GM12891 (cell line): ENCODE data around the gene CCDC137.

ENCODE experiments used
- POLR2A ChIP-seq: IDR thresholded peaks from 2 replicates; pipeline ENCODE4 v1.6.1; 2011; ENCODE audit warnings: low read depth, low read length, control low read depth
- TAF1 ChIP-seq: IDR thresholded peaks from 2 replicates; pipeline ENCODE4 v1.6.1; 2011; ENCODE audit warnings: low read depth, low read length, control low read depth

DNA sequence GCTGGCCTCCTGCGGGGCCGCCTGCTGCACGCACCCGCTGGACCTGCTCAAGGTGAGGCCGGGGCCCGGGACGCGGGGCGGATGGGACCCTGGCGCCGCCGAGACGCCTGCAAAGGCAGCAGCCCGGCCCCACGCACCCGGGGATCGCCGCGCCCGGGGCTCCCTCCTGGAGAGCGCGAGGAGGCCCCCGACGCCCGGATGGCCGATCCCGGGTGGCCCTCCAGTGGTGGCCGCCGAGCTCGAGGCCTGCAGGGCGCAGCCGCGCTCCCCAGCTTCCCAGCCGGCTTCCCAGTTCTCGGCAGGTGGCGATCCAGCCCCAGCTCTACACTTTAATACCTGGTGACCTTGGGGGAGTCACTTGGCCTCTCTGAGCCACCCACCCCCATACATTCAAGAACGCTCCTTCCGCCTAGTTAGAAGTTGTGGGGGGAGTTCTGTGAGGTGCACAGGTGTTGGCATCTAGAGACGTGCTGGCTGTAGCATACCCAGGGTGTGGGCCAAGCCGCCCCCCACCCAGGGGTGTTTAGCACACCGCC, 46.0 kb downstream of the CCDC137 start:
- TF ChIP-seq POLR2A, result no peak
- TF ChIP-seq TAF1, result no peak
